ENCODE data around the gene ETV7. TPM values are rescaled to one million over a fixed set of nuclear protein-coding genes. Genes with fewer than 3 reads are reported as not detected.
"Not testable (repeated sequence)": the region's sequence is repeated elsewhere in the genome, so short reads cannot be mapped to it uniquely, and the experiment has no call there.

The ETV7 gene
- 0.73 TPM for total RNA-seq

GRCh38 chr6:36387440-36388303 is at the start of gene ETV7:
Gene ETV7 (minus strand): TSS chr6:36387669. CDS start chr6:36387541, 128 bp downstream.
- Histone ChIP-seq H3K4me1 (ENCODE audit: insufficient read depth, low read length) (peaks cover 24% of the 10 kb centered on the region), H3K9me3 (ENCODE audit: low read depth, low read length) (no peaks in the 10 kb centered on the region), H3K4me3 (ENCODE audit: low read length) (peak within 1 kb of the TSS; percentile 55), H3K27me3 (ENCODE audit: insufficient read depth, low read length) (peaks cover 36% of the 10 kb centered on the region)

- Histone ChIP-seq H3K4me3 (ENCODE audit: low read length) (no peak overlapping the region), H3K27me3 (ENCODE audit: insufficient read depth, low read length) (no peaks in the 10 kb centered on the region), H3K9me3 (ENCODE audit: low read depth, low read length) (no peaks in the 10 kb centered on the region), H3K4me1 (ENCODE audit: insufficient read depth, low read length) (peaks cover 8% of the 10 kb centered on the region)
Measured at GRCh38 chr6:36436466-36436865, 49.0 kb upstream of the ETV7 start.

- no peak overlapping the region for H3K4me3 ChIP-seq (ENCODE audit: low read length)
- H3K27me3 ChIP-seq (ENCODE audit: insufficient read depth, low read length) = no peaks in the 10 kb centered on the region
- H3K9me3 ChIP-seq (ENCODE audit: low read depth, low read length) = no peaks in the 10 kb centered on the region
- H3K4me1 ChIP-seq (ENCODE audit: insufficient read depth, low read length) = no peaks in the 10 kb centered on the region
Measured at GRCh38 chr6:36432151-36432671, 44.7 kb upstream of the ETV7 start.

GRCh38 chr6:36431197-36431596 is 43.7 kb upstream of the ETV7 start:
- H3K4me3 ChIP-seq (ENCODE audit: low read length) = no peak overlapping the region
- no peaks in the 10 kb centered on the region for H3K9me3 ChIP-seq (ENCODE audit: low read depth, low read length)
- no peaks in the 10 kb centered on the region for H3K27me3 ChIP-seq (ENCODE audit: insufficient read depth, low read length)
- H3K4me1 ChIP-seq (ENCODE audit: insufficient read depth, low read length) = no peaks in the 10 kb centered on the region

- Histone ChIP-seq H3K4me1 (ENCODE audit: insufficient read depth, low read length) (no peaks in the 10 kb centered on the region), H3K4me3 (ENCODE audit: low read length) (no peak overlapping the region)
Measured at GRCh38 chr6:36430351-36430750, 42.9 kb upstream of the ETV7 start.

GRCh38 chr6:36428911-36429310 is 41.4 kb upstream of the ETV7 start:
- H3K4me1 ChIP-seq (ENCODE audit: insufficient read depth, low read length) = peaks cover under 1% of the 10 kb centered on the region
- H3K9me3 ChIP-seq (ENCODE audit: low read depth, low read length) = no peaks in the 10 kb centered on the region
- H3K27me3 ChIP-seq (ENCODE audit: insufficient read depth, low read length) = no peaks in the 10 kb centered on the region
- H3K4me3 ChIP-seq (ENCODE audit: low read length) = no peak overlapping the region

More at GRCh38 chr6:36430351-36430750, 42.9 kb upstream of the ETV7 start:
- H3K9me3 ChIP-seq (ENCODE audit: low read depth, low read length) = no peaks in the 10 kb centered on the region
- no peaks in the 10 kb centered on the region for H3K27me3 ChIP-seq (ENCODE audit: insufficient read depth, low read length)

- H3K9me3 ChIP-seq (ENCODE audit: low read depth, low read length) = no peaks in the 10 kb centered on the region
- peaks cover 10% of the 10 kb centered on the region for H3K4me1 ChIP-seq (ENCODE audit: insufficient read depth, low read length)
- no peak overlapping the region for H3K4me3 ChIP-seq (ENCODE audit: low read length)
- no peaks in the 10 kb centered on the region for H3K27me3 ChIP-seq (ENCODE audit: insufficient read depth, low read length)
Measured at GRCh38 chr6:36426622-36427021, 39.2 kb upstream of the ETV7 start.

- peak overlapping the region; percentile 53 for H3K4me3 ChIP-seq (ENCODE audit: low read length)
- no peaks in the 10 kb centered on the region for H3K9me3 ChIP-seq (ENCODE audit: low read depth, low read length)
Measured at GRCh38 chr6:36423101-36423824, 35.8 kb upstream of the ETV7 start.

GRCh38 chr6:36422714-36423100 is 35.2 kb upstream of the ETV7 start:
- no peaks in the 10 kb centered on the region for H3K9me3 ChIP-seq (ENCODE audit: low read depth, low read length)
- H3K27me3 ChIP-seq (ENCODE audit: insufficient read depth, low read length) = no peaks in the 10 kb centered on the region
- peaks cover 10% of the 10 kb centered on the region for H3K4me1 ChIP-seq (ENCODE audit: insufficient read depth, low read length)
- H3K4me3 ChIP-seq (ENCODE audit: low read length) = peak overlapping the region; percentile 53

More at GRCh38 chr6:36423101-36423824, 35.8 kb upstream of the ETV7 start:
- H3K4me1 ChIP-seq (ENCODE audit: insufficient read depth, low read length) = peaks cover 10% of the 10 kb centered on the region
- H3K27me3 ChIP-seq (ENCODE audit: insufficient read depth, low read length) = no peaks in the 10 kb centered on the region

GRCh38 chr6:36419310-36419709 is 31.8 kb upstream of the ETV7 start:
- H3K4me3 ChIP-seq (ENCODE audit: low read length) = no peak overlapping the region
- H3K9me3 ChIP-seq (ENCODE audit: low read depth, low read length) = no peaks in the 10 kb centered on the region
- no peaks in the 10 kb centered on the region for H3K27me3 ChIP-seq (ENCODE audit: insufficient read depth, low read length)
- H3K4me1 ChIP-seq (ENCODE audit: insufficient read depth, low read length) = peaks cover 10% of the 10 kb centered on the region

GRCh38 chr6:36418558-36418957 is 31.1 kb upstream of the ETV7 start:
- peaks cover 6% of the 10 kb centered on the region for H3K4me1 ChIP-seq (ENCODE audit: insufficient read depth, low read length)
- no peaks in the 10 kb centered on the region for H3K9me3 ChIP-seq (ENCODE audit: low read depth, low read length)
- H3K4me3 ChIP-seq (ENCODE audit: low read length) = no peak overlapping the region
- no peaks in the 10 kb centered on the region for H3K27me3 ChIP-seq (ENCODE audit: insufficient read depth, low read length)

GRCh38 chr6:36414481-36414880 is 27.0 kb upstream of the ETV7 start:
- H3K9me3 ChIP-seq (ENCODE audit: low read depth, low read length) = no peaks in the 10 kb centered on the region
- H3K4me3 ChIP-seq (ENCODE audit: low read length) = no peak overlapping the region
- no peaks in the 10 kb centered on the region for H3K27me3 ChIP-seq (ENCODE audit: insufficient read depth, low read length)
- H3K4me1 ChIP-seq (ENCODE audit: insufficient read depth, low read length) = no peaks in the 10 kb centered on the region

- H3K27me3 ChIP-seq (ENCODE audit: insufficient read depth, low read length) = no peaks in the 10 kb centered on the region
- no peak overlapping the region for H3K4me3 ChIP-seq (ENCODE audit: low read length)
- H3K9me3 ChIP-seq (ENCODE audit: low read depth, low read length) = no peaks in the 10 kb centered on the region
- H3K4me1 ChIP-seq (ENCODE audit: insufficient read depth, low read length) = no peaks in the 10 kb centered on the region
Measured at GRCh38 chr6:36413489-36414480, 26.3 kb upstream of the ETV7 start.

GRCh38 chr6:36409718-36410117 is 22.2 kb upstream of the ETV7 start:
- H3K27me3 ChIP-seq (ENCODE audit: insufficient read depth, low read length); H3K4me3 ChIP-seq (ENCODE audit: low read length): not testable (repeated sequence)

More at GRCh38 chr6:36409718-36410117, 22.2 kb upstream of the ETV7 start:
- not testable (repeated sequence) for H3K4me1 ChIP-seq (ENCODE audit: insufficient read depth, low read length); H3K9me3 ChIP-seq (ENCODE audit: low read depth, low read length)

Measured in mononuclear cell (primary cell).